Lung (tissue), 12 donors: ENCODE results near the gene IGF2. TPM values are rescaled to one million over a fixed set of nuclear protein-coding genes. Genes with fewer than 3 reads are reported as not detected.
"Not testable (repeated sequence)": the region's sequence is repeated elsewhere in the genome, so short reads cannot be mapped to it uniquely, and the experiment has no call there.

Experiments
- ATAC-seq: fragments of 200-7000 bp; cut with Tn5 transposase; one replicate; pipeline ENCODE4 v1.9.1; 2020; ENCODE audit warnings: moderate number of reproducible peaks; ENCODE audit not compliant: insufficient read depth, low FRiP score
- DNase-seq, 3 donors: peaks; one replicate each; pipeline ENCODE4 v3.0.0-alpha.2; 2013 to 2017
- H3K27ac ChIP-seq, 2 donors: one replicate each; pipeline ENCODE4 v1.5.1; 2013; ENCODE audit warnings: mild to moderate bottlenecking in 2 of 2, moderate library complexity in 2 of 2, control low read depth in 1 of 2, inconsistent platforms in 1 of 2, low read depth in 1 of 2, low read length in 1 of 2
- H3K27me3 ChIP-seq, 3 donors: one replicate each; pipeline ENCODE4 v1.5.1; 2013; ENCODE audit warnings: low read length in 2 of 3; ENCODE audit not compliant: control insufficient read depth in 3 of 3, insufficient read depth in 3 of 3
- H3K36me3 ChIP-seq, 4 donors: one replicate each; pipeline ENCODE4 v1.5.1; 2013; ENCODE audit warnings: low read length in 4 of 4, mild to moderate bottlenecking in 1 of 4, moderate library complexity in 1 of 4; ENCODE audit not compliant: control insufficient read depth in 4 of 4, insufficient read depth in 4 of 4
- H3K4me1 ChIP-seq, 5 donors: one replicate each; pipeline ENCODE4 v1.5.1; 2013; ENCODE audit warnings: low read length in 5 of 5, mild to moderate bottlenecking in 2 of 5, moderate library complexity in 1 of 5; ENCODE audit not compliant: control insufficient read depth in 5 of 5, insufficient read depth in 5 of 5
- H3K4me3 ChIP-seq: one replicate; pipeline ENCODE4 v1.5.1; 2013; ENCODE audit warnings: mild to moderate bottlenecking, control low read depth, moderate library complexity
- H3K9ac ChIP-seq, 2 donors: one replicate each; pipeline ENCODE4 v1.5.1; 2013; ENCODE audit warnings: low read length in 2 of 2, control low read depth in 1 of 2; ENCODE audit not compliant: insufficient read depth in 1 of 2
- H3K9me3 ChIP-seq, 4 donors: one replicate each; pipeline ENCODE4 v1.5.1; 2013; ENCODE audit warnings: low read length in 3 of 4, mild to moderate bottlenecking in 1 of 4, moderate library complexity in 1 of 4; ENCODE audit not compliant: control insufficient read depth in 4 of 4, insufficient read depth in 3 of 4
- CTCF ChIP-seq: IDR thresholded peaks from 2 replicates; pipeline ENCODE4 v1.5.1; 2012; ENCODE audit warnings: mild to moderate bottlenecking; ENCODE audit errors: control extremely low read depth, extremely low read depth
- WGBS, 2 donors: extraction: QIAGEN DNeasy Blood & Tissue Kit; methylation state at CpG; one replicate each; pipeline ENCODE4 v1.1.7; 2013; 5-methylcytosine and 5-hydroxymethylcytosine counted together
- polyA plus RNA-seq, 2 donors: library from polyadenylated mRNA; stranded (reverse); fragments of 200-250 nt; gene quantifications; one replicate each; pipeline ENCODE4 v1.2.1, GENCODE V29; 2013
- total RNA-seq, 2 donors: library from RNA; depleted of rRNA in 1 of 2; stranded (reverse); fragments of >200 nt in 1 of 2; gene quantifications; one replicate each; pipeline ENCODE4 v1.2.1, GENCODE V29; 2014 to 2021
- donor health status: control.
- donor health status: control.
- donor health status: Bipolar disorder and iron deficiency.
- donor health status: healthy.
- donor health status: DM: yes; HTN: yes; CAD: no.

The IGF2 gene
- total and polyA plus RNA-seq, 4 donors = 2.9 to 87.7 (median 15.6) TPM

GRCh38 chr11:2179516-2179915 is 40.3 kb upstream of the IGF2 start:
- DNase-seq = no peak
- no peak overlapping the region for H3K27ac ChIP-seq
- H3K4me1 ChIP-seq = peaks cover 0 to 3% (median 0%) of the 10 kb centered on the region in 5 donors
- no peak overlapping the region for H3K9ac ChIP-seq
- 88 to 91% methylated on average over 9 to 10 of the region's 10 CpGs for WGBS, 2 donors
- ATAC-seq = no peak
- no peak overlapping the region for H3K4me3 ChIP-seq
- no peaks in the 10 kb centered on the region for H3K36me3 ChIP-seq
- peaks cover 0 to 3% (median 1%) of the 10 kb centered on the region in 4 donors for H3K9me3 ChIP-seq
- TF ChIP-seq CTCF = no peak
- H3K27me3 ChIP-seq = peaks cover 0 to 2% (median 0%) of the 10 kb centered on the region in 3 donors

DNA sequence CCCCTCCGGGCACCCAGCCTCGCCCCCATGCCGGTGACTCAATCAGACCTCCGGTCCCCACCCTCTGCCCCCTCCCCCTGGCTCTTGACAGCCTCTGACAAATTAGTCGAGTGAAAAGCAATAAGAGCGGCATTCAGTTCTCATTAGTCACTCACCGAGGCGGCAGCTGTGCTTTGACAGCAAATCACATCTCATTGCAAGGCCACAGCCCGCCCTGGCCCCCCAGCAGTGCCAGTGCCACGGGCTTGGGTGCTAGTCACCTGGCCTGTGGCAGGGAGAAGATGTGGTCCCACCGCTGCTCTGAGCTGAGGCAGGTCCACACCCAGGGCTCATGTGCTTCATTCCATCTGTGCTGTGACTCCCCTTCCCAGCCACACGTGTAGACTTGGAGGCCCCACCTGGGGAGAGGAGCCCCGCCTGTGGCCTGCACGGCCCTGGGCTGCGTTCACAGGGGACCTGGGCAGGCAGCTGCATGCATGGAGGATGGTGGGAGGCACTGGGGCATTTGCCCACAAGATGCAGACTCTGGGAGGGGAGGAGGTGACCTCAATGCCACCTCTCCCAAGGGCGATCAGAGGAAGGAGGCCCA is 39.8 kb upstream of the IGF2 start:
- 59 to 63% methylated on average over 16 of the region's 16 CpGs for WGBS, 2 donors
- ATAC-seq (no peak), DNase-seq (no peak)
- Histone ChIP-seq H3K27ac (no peak overlapping the region), H3K27me3 (peaks cover 0 to 2% (median 0%) of the 10 kb centered on the region in 3 donors), H3K4me1 (peaks cover 0 to 3% (median 0%) of the 10 kb centered on the region in 5 donors), H3K9me3 (peaks cover 0 to 3% (median 1%) of the 10 kb centered on the region in 4 donors), H3K36me3 (no peaks in the 10 kb centered on the region), H3K4me3 (no peak overlapping the region), H3K9ac (no peak overlapping the region)
- no peak for TF ChIP-seq CTCF

DNA sequence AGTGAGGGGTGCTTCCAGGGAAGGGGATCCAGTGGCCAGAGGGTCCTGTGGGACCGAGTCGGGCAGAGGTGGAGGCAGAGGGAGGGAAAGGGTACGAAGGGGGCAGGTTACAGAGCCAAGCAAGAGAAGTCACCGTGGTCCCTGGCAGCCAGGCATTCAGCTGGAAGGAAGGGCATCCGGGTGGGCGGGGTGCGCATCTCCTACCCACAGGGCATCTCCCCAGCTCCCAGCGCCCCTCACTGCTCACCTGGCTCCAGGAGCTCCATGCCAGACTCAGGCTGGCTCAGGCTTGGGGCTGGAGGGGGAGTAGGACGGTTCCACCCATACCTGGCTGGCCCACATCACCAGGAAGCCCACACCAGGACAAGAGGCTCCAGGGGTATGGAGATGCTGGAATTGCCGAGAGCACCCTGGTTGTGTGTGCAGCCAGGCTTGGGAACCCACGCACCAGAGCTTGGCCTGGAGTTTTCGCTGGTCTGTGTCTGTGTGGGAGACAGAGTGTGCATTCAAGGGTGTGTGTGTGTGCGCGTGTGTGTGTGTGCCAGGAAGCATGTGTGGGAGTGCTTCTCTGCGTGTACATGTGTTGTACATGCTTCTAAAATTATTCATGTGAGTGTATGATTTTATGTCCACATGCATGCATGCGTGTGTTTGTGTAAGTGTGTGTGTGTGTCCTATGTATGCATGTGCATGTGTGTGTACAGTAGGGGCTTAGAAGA is 39.0 kb upstream of the IGF2 start:
- not testable (repeated sequence) for H3K9me3 ChIP-seq, H3K4me1 ChIP-seq, H3K9ac ChIP-seq, H3K27ac ChIP-seq, DNase-seq, H3K27me3 ChIP-seq, H3K4me3 ChIP-seq, H3K36me3 ChIP-seq
- ATAC-seq = peak; percentile 51
- WGBS, 2 donors = 78 to 83% methylated on average over 12 to 16 of the region's 16 CpGs

DNA sequence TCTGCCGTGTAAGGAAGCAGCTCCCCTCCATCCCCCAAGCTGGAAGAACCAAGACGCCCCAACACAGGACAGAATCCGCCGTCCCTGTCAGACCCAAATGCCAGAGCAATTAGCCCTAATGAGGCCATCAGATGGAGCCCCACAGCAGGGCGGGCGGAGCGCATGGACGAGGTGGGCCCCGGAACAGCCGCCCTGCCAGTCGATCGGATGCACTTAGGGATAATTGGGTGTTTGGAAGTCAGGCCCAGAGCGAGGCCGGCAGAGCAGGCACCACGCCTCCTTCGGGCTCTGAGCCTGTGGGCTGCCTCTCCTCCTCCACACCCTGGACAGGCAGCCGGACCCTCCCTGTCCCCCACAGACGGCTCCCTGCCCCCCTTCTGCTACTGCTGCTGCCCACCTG is 37.9 kb upstream of the IGF2 start:
- 72 to 86% methylated on average over 18 of the region's 18 CpGs for WGBS, 2 donors

More for the DNA sequence above, 37.9 kb upstream of the IGF2 start:
- TF ChIP-seq CTCF = no peak
- Histone ChIP-seq H3K9me3 (peaks cover 0 to 3% (median 1%) of the 10 kb centered on the region in 4 donors), H3K27me3 (peaks cover 0 to 2% (median 0%) of the 10 kb centered on the region in 3 donors), H3K27ac (no peak overlapping the region), H3K4me3 (no peak overlapping the region), H3K9ac (no peak overlapping the region), H3K36me3 (no peaks in the 10 kb centered on the region), H3K4me1 (peaks cover 0 to 3% (median 0%) of the 10 kb centered on the region in 5 donors)
- ATAC-seq (no peak), DNase-seq (peak in 1 of 3 donors; percentile 46)
